Brain microvascular endothelial cell (primary cell): ENCODE measurements around the gene GRID1.
"Not testable (repeated sequence)": the region's sequence is repeated elsewhere in the genome, so short reads cannot be mapped to it uniquely, and the experiment has no call there.

Experiments
- DNase-seq: peaks from one replicate; pipeline ENCODE4 v3.0.0-alpha.2; 2020
- H3K27ac ChIP-seq: fragments of 250-450 bp; sonication (Bioruptor Pico); 2 replicates; pipeline ENCODE4 v1.5.1; 2020; ENCODE audit warnings: mild to moderate bottlenecking, moderate library complexity
- H3K27me3 ChIP-seq: fragments of 250-450 bp; sonication (Bioruptor Pico); replicated peaks from 2 replicates; pipeline ENCODE4 v1.5.1; 2020; ENCODE audit warnings: mild to moderate bottlenecking
- H3K36me3 ChIP-seq: fragments of 250-450 bp; sonication (Bioruptor Pico); replicated peaks from 2 replicates; pipeline ENCODE4 v1.5.1; 2020; ENCODE audit warnings: mild to moderate bottlenecking
- H3K4me3 ChIP-seq: 2 replicates; pipeline ENCODE4 v1.5.1; 2011; ENCODE audit warnings: low read depth, mild to moderate bottlenecking, control low read depth, low read length, moderate library complexity
- in situ Hi-C: cut with HindIII; loops from 2 replicates; pipeline ENCODE4 v1.10.0; 2017; ENCODE audit warnings: low sequenced_read_pairs, low pct_ligation_motif_present
- TF ChIP-seq, protein P1 (sequence below): IDR thresholded peaks from 2 replicates; pipeline ENCODE4 v1.5.1; 2011; ENCODE audit warnings: low read depth, mild to moderate bottlenecking, moderate library complexity, low read length, control low read depth, inconsistent platforms; ENCODE audit errors: missing control alignments

GRID1 gene

DNA sequence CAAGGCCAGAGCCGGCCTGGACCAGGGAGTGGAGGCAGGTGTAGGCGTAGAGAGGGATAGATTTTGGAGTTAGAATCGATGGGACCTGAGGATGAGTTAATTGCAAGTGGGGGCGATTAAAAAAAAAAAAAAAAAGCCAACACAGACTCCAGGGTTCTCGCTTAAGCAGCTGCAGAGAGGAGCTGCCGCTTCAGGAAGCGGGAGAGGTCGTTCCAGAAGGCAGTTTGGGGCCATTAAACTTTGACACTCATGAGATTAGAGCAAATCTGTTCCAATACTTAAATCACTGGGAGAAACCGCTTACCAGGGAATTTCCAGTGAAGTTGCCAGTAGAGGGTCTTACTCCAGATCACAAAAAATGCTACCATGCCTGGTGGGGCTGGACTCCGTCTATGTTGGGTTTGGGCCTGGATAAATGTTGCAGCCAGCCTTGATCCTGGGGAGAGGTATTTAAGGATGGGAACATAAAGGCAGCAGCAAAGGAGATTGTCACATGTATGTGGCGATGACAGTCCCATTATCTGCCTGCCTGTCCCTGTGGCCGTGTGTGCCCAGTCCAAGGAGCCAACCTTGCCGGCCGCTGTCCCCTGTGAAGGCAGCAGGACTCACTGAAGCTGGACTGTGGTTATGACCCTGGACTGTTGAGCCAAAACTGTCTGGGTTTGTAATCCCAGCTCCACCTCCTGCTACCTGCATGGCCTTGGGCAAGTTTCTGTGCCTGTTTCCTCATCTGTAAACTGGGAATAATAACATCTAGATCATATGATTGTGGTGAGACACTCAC, 23.9 kb upstream of the GRID1 start:
- Histone ChIP-seq H3K36me3 (no peaks in the 10 kb centered on the region), H3K27ac (no peak overlapping the region), H3K4me3 (no peak overlapping the region), H3K27me3 (peaks cover 5% of the 10 kb centered on the region)
- no peak for DNase-seq
- TF ChIP-seq, protein P1, sequence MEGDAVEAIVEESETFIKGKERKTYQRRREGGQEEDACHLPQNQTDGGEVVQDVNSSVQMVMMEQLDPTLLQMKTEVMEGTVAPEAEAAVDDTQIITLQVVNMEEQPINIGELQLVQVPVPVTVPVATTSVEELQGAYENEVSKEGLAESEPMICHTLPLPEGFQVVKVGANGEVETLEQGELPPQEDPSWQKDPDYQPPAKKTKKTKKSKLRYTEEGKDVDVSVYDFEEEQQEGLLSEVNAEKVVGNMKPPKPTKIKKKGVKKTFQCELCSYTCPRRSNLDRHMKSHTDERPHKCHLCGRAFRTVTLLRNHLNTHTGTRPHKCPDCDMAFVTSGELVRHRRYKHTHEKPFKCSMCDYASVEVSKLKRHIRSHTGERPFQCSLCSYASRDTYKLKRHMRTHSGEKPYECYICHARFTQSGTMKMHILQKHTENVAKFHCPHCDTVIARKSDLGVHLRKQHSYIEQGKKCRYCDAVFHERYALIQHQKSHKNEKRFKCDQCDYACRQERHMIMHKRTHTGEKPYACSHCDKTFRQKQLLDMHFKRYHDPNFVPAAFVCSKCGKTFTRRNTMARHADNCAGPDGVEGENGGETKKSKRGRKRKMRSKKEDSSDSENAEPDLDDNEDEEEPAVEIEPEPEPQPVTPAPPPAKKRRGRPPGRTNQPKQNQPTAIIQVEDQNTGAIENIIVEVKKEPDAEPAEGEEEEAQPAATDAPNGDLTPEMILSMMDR: no peak
- in situ Hi-C loops: no loop called here

DNA sequence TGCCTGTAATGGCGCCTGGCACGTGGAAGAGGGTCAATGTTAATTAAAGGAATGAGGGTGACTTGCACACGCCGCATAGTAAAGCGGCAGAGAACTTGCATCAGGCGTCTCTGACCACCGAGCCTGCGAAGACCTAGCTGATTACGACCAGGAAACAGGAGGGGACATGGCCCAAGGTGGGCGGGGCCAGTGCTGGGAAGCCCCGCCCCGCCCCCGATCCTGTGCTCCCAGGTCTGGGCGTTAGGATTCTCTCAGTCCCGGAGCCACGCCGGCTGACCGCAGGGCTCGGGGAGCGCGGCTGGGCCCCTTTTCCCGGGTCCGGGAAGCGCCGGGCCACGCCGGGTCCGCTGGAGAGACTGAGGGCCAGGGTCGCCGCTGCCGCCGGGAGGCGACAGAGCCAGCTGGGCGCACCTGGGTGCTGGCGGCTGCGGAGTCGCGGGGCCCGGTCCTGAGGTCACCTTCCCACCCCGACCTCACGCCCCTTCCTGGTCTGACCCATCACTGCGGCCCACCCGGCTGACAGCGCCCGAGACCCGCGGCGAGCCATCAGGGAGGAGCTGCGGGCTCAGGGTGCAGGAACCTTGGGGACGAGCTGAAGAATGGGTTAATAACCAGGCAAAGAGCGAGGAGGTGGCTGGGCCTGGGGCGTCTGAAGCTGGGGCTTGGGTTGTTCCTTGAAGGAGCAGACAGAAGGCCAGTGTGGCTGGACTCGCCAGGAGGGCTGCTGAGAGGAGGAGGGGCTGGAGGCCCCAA, 23.0 kb upstream of the GRID1 start:
- in situ Hi-C loops: no loop called here
- Histone ChIP-seq H3K27me3 (peaks cover 5% of the 10 kb centered on the region), H3K4me3 (peak overlapping the region; percentile 34), H3K36me3 (no peaks in the 10 kb centered on the region), H3K27ac (no peak overlapping the region)
- TF ChIP-seq, protein P1: no peak
- DNase-seq: no peak

DNA sequence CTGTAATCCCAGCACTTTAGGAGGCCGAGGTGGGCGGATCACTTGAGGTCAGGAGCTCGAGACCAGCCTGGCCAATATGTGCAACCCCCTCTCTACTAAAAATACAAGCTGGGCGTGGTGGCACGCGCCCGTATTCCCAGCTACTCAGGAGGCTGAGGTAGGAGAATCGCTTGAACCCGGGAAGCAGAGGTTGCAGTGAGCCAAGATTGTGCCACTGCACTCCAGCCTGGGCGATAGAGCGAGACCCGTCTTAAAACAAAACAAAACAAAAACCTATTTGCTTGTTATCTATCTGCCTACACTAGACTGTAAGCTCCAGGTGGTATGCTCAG, 22.5 kb upstream of the GRID1 start:
- DNase-seq, in situ Hi-C loops, H3K27ac ChIP-seq, H3K27me3 ChIP-seq, H3K36me3 ChIP-seq: not testable (repeated sequence)
- H3K4me3 ChIP-seq: peak overlapping the region; percentile 34

DNA sequence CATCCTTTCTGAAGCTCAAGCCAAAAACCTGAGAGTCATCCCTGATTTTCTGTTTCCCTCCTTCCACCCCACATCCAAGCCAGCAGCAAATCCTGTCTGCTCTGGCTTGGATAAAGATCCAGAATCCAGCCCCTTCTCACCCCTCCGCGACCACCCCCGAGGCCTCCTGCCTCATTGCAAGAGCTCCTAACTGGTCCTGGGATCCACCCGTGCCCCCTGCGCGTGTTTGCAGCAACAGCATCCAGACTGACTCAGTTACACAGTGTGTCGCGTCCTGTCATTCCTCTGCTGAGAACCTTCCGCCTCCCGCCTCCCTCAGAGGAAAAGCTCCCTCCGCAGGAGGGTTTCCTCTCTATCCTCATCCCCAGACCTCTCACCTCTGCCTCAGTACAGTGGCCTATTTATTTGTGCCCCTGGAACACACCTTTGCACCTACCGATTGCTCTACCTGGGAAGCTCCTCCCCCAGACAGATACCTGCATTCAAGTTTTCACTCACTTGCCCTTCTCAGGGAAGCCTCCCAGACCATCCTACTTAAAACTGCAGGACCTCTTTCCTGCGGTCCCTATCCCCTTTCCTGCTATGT, 21.6 kb upstream of the GRID1 start:
- H3K27me3 ChIP-seq: peaks cover 5% of the 10 kb centered on the region
- in situ Hi-C loops: no loop called here

DNA sequence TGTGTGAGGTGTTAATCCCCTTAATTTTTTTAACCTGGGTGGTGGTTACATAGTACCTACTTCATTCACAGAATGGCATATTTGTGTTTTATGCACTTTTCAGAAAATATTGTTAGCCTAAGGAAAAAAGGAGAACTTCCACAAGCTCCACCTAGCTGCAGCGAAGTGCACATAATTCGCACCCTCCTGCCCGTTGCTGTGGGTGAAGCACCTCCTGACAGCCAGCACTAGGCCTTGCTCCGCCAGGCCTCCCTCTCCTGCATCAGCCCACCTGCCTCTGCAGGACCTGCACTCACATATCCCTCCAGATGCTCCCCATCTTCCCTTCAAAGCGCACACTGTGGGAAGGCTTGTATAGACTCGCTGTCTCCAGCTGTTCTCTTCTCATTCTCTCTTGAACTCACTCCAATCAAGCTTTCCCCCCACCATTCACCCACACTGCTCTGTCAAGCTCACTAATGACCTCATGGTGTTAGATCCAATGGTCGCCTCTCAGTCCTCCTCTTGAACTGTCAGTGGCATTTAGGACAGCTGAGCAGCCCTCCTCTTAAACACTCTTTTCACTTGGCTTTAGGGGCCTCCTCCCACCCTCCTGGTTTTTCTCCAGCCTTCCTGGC, 20.7 kb upstream of the GRID1 start:
- in situ Hi-C loops: no loop called here
- Histone ChIP-seq H3K27ac (no peak overlapping the region), H3K36me3 (no peaks in the 10 kb centered on the region), H3K4me3 (no peak overlapping the region), H3K27me3 (peaks cover 5% of the 10 kb centered on the region)
- no peak for DNase-seq
- TF ChIP-seq, protein P1: peak; percentile 43

More for the DNA sequence above, 21.6 kb upstream of the GRID1 start:
- TF ChIP-seq, protein P1: no peak
- Histone ChIP-seq H3K4me3 (no peak overlapping the region), H3K27ac (no peak overlapping the region), H3K36me3 (no peaks in the 10 kb centered on the region)
- DNase-seq: no peak

DNA sequence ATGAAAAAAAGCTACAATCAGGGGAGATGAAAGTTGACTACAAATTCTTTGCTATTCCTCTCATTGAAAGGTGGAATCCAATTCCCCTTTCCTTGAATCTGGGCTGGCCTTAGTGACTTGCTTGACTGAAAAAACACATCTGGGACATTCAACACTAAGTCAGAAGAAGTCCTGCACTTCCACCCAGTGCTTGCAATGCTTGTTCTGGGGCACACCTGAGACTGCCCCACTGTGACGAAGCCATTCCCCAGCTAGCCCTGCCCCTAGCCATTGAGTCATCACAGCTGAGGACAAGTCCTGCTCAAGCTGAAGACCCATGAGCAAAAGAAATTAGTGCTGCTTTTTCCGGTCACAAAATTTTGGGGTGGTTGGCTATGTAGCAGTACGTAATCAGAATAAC, 19.2 kb upstream of the GRID1 start:
- Histone ChIP-seq H3K4me3 (no peak overlapping the region), H3K36me3 (no peaks in the 10 kb centered on the region), H3K27ac (no peak overlapping the region), H3K27me3 (peaks cover 5% of the 10 kb centered on the region)
- no peak for DNase-seq
- TF ChIP-seq, protein P1: no peak
- in situ Hi-C loops: no loop called here
